H1 (cell line): ENCODE results near the gene RBM27. TPM values are rescaled to one million over a fixed set of nuclear protein-coding genes. Genes with fewer than 3 reads are reported as not detected.

ENCODE experiments used
- CTCF ChIA-PET: fragments of 300-600 bp; sonication (Branson Sonifier 250); formaldehyde crosslinking; loops from one replicate; lab custom pipeline; 2021; ENCODE audit not compliant: partially characterized antibody; lab: Charles Lee
- POLR2A ChIA-PET: fragments of 300-600 bp; sonication (Branson Sonifier 250); formaldehyde crosslinking; loops from one replicate; lab custom pipeline; 2021; ENCODE audit warnings: inconsistent platforms; ENCODE audit not compliant: partially characterized antibody; lab: Charles Lee
- DNase-seq, 2 experiments: peaks; one replicate each; pipeline versions ENCODE4 v3.0.0 to v3.0.0-alpha.2; 2010 to 2022; ENCODE audit warnings: low spot score in 2 of 2, low read depth in 1 of 2, mixed read lengths in 1 of 2
- FAIRE-seq: peaks from 2 replicates; lab custom pipeline; 2011; peaks lifted over from hg19 to GRCh38; lab: Jason Lieb, UNC
- H2AFZ ChIP-seq: 2 replicates; pipeline ENCODE4 v1.8.1; 2012; ENCODE audit warnings: low read length, inconsistent platforms
- H2AK5ac ChIP-seq: 2 replicates; pipeline ENCODE4 v1.6.1; 2013; ENCODE audit warnings: low read depth, low read length
- H2BK120ac ChIP-seq: replicated peaks from 2 replicates; pipeline ENCODE3; 2013; ENCODE audit warnings: low read depth, low read length, inconsistent platforms
- H2BK12ac ChIP-seq: 2 replicates; pipeline ENCODE4 v1.6.1; 2013; ENCODE audit warnings: low read depth, low read length
- H2BK15ac ChIP-seq: 2 replicates; pipeline ENCODE4 v1.6.1; 2013; ENCODE audit warnings: low read length
- H2BK20ac ChIP-seq: 2 replicates; pipeline ENCODE4 v1.6.1; 2013; ENCODE audit warnings: low read length
- H2BK5ac ChIP-seq: 2 replicates; pipeline ENCODE4 v1.6.1; 2013; ENCODE audit warnings: low read depth, low read length
- H3K14ac ChIP-seq: 2 replicates; pipeline ENCODE4 v1.6.1; 2013; ENCODE audit warnings: inconsistent platforms; ENCODE audit not compliant: insufficient read length
- H3K18ac ChIP-seq: 2 replicates; pipeline ENCODE4 v1.6.1; 2013; ENCODE audit warnings: low read length; ENCODE audit errors: extremely low read depth
- H3K23ac ChIP-seq: 2 replicates; pipeline ENCODE4 v1.6.1; 2013; ENCODE audit warnings: inconsistent platforms; ENCODE audit not compliant: insufficient read length
- H3K23me2 ChIP-seq: 2 replicates; pipeline ENCODE4 v1.6.1; 2013; ENCODE audit warnings: low read depth, low read length
- H3K27ac ChIP-seq: 2 replicates; pipeline ENCODE4 v1.6.1; 2011; ENCODE audit warnings: low read depth, low read length, inconsistent platforms
- H3K27me3 ChIP-seq, 4 experiments: replicated peaks in 1 of 4; 1 replicate in 1 of 4; 2 replicates in 3 of 4; pipeline versions ENCODE4 v1.6.1 to v1.8.1; 2011 to 2013; ENCODE audit warnings: low read length in 3 of 4, mild to moderate bottlenecking in 3 of 4, inconsistent platforms in 2 of 4, mixed read lengths in 2 of 4, moderate library complexity in 1 of 4; ENCODE audit not compliant: control insufficient read depth in 3 of 4, insufficient read depth in 3 of 4; ENCODE audit errors: extremely low read depth in 1 of 4
- H3K36me3 ChIP-seq, 4 experiments: 2 replicates each; pipeline versions ENCODE4 v1.6.1 to v1.8.1; 2011 to 2013; ENCODE audit warnings: mild to moderate bottlenecking in 4 of 4, low read length in 3 of 4, moderate library complexity in 2 of 4, control low read depth in 1 of 4, inconsistent platforms in 1 of 4; ENCODE audit not compliant: insufficient read depth in 4 of 4, control insufficient read depth in 2 of 4
- H3K4ac ChIP-seq: replicated peaks from 2 replicates; pipeline ENCODE3; 2013; ENCODE audit warnings: low read length, low read depth, mixed read lengths, inconsistent platforms; ENCODE audit not compliant: insufficient read length
- H3K4me1 ChIP-seq, 4 experiments: replicated peaks in 1 of 4; 1 replicate in 1 of 4; 2 replicates in 3 of 4; pipeline versions ENCODE4 v1.6.1 to v1.8.1; 2011 to 2013; ENCODE audit warnings: low read length in 3 of 4, inconsistent platforms in 2 of 4, mixed read lengths in 1 of 4; ENCODE audit not compliant: insufficient read depth in 4 of 4, control insufficient read depth in 3 of 4
- H3K4me2 ChIP-seq, 2 experiments: 2 replicates each; pipeline versions ENCODE4 v1.6.1 to v1.8.1; 2011 to 2013; ENCODE audit warnings: low read depth in 2 of 2, low read length in 2 of 2, control low read depth in 1 of 2, inconsistent platforms in 1 of 2, mild to moderate bottlenecking in 1 of 2; ENCODE audit not compliant: insufficient read depth in 1 of 2
- H3K4me3 ChIP-seq, 4 experiments: fragments of 200-600, 300-600 bp in 1 of 4; sonication (generic), shearing (Covaris generic), sonication (Bioruptor Twin) in 1 of 4; 2 replicates each; pipeline versions ENCODE4 v1.5.1 to v1.8.1; 2011 to 2016; ENCODE audit warnings: low read length in 4 of 4, low read depth in 3 of 4, control low read depth in 2 of 4, inconsistent platforms in 2 of 4, mild to moderate bottlenecking in 2 of 4, mixed read lengths in 1 of 4, moderate library complexity in 1 of 4; ENCODE audit not compliant: insufficient read depth in 2 of 4; ENCODE audit errors: extremely low read depth in 1 of 4
- H3K56ac ChIP-seq: replicated peaks from 2 replicates; pipeline ENCODE3; 2013; ENCODE audit warnings: low read depth, mild to moderate bottlenecking, mixed read lengths, low read length, inconsistent platforms; ENCODE audit not compliant: insufficient read length
- H3K79me1 ChIP-seq: 2 replicates; pipeline ENCODE4 v1.6.1; 2013; ENCODE audit warnings: low read depth, low read length, control low read depth
- H3K79me2 ChIP-seq, 2 experiments: 2 replicates each; pipeline versions ENCODE4 v1.6.1 to v1.8.1; 2012 to 2013; ENCODE audit warnings: low read length in 2 of 2, mild to moderate bottlenecking in 2 of 2, inconsistent platforms in 1 of 2; ENCODE audit not compliant: insufficient read depth in 2 of 2, control insufficient read depth in 1 of 2
- H3K9ac ChIP-seq, 4 experiments: replicated peaks in 1 of 4; 1 replicate in 1 of 4; 2 replicates in 3 of 4; pipeline versions ENCODE4 v1.6.1 to v1.8.1; 2011 to 2013; ENCODE audit warnings: low read depth in 3 of 4, low read length in 3 of 4, control low read depth in 2 of 4, mild to moderate bottlenecking in 2 of 4, moderate library complexity in 2 of 4, inconsistent platforms in 1 of 4; ENCODE audit errors: extremely low read depth in 1 of 4
- H3K9me3 ChIP-seq, 2 experiments: 2 replicates each; pipeline versions ENCODE4 v1.6.1 to v1.8.1; 2012 to 2013; ENCODE audit warnings: mild to moderate bottlenecking in 2 of 2, moderate library complexity in 2 of 2, control low read depth in 1 of 2, inconsistent platforms in 1 of 2, low read depth in 1 of 2, low read length in 1 of 2, mixed read lengths in 1 of 2; ENCODE audit not compliant: insufficient read depth in 2 of 2
- H4K20me1 ChIP-seq, 2 experiments: replicated peaks in 1 of 2; 2 replicates each; pipeline versions ENCODE3 to v1.8.1; 2011 to 2013; ENCODE audit warnings: inconsistent platforms in 2 of 2, low read length in 2 of 2, mild to moderate bottlenecking in 1 of 2; ENCODE audit not compliant: insufficient read depth in 2 of 2, control insufficient read depth in 1 of 2
- H4K5ac ChIP-seq: 2 replicates; pipeline ENCODE4 v1.6.1; 2013; ENCODE audit warnings: low read length, low read depth, mixed read lengths, inconsistent platforms; ENCODE audit not compliant: insufficient read length
- H4K8ac ChIP-seq: 2 replicates; pipeline ENCODE4 v1.8.0; 2013; ENCODE audit warnings: mild to moderate bottlenecking, moderate library complexity, low read length, inconsistent platforms; ENCODE audit not compliant: insufficient read depth; ENCODE audit errors: extremely low read depth
- H4K91ac ChIP-seq: replicated peaks from 2 replicates; pipeline ENCODE3; 2013; ENCODE audit warnings: low read length, mixed read lengths, inconsistent platforms; ENCODE audit not compliant: insufficient read length
- EZH2 ChIP-seq: fragments of 200-600 bp; sonication (generic); IDR thresholded peaks from 2 replicates; pipeline ENCODE4 v1.7.1; 2012; ENCODE audit warnings: low read depth, mild to moderate bottlenecking, moderate library complexity, low read length, inconsistent platforms; ENCODE audit not compliant: severe bottlenecking
- HDAC2 ChIP-seq, 2 experiments: fragments of 300-600 bp in 1 of 2; sonication (generic) in 1 of 2; IDR thresholded peaks; 2 replicates each; pipeline ENCODE4 v1.6.1; 2011 to 2012; ENCODE audit warnings: low read depth in 2 of 2, low read length in 2 of 2, mild to moderate bottlenecking in 2 of 2, moderate library complexity in 2 of 2, borderline replicate concordance in 1 of 2, inconsistent platforms in 1 of 2
- NANOG ChIP-seq: IDR thresholded peaks from 2 replicates; pipeline ENCODE4 v1.6.1; 2011; ENCODE audit warnings: low read length, low read depth, mild to moderate bottlenecking, inconsistent platforms; ENCODE audit not compliant: insufficient read depth, poor library complexity, severe bottlenecking
- RAD21 ChIP-seq, 2 experiments: IDR thresholded peaks in 1 of 2; conservative IDR thresholded peaks in 1 of 2; 2 replicates each; pipeline ENCODE4 v1.6.1; 2011; ENCODE audit warnings: low read depth in 2 of 2, low read length in 2 of 2, improper control_type of control experiment in 1 of 2, inconsistent platforms in 1 of 2, mild to moderate bottlenecking in 1 of 2, moderate library complexity in 1 of 2
- SRF ChIP-seq: IDR thresholded peaks from 2 replicates; pipeline ENCODE4 v1.6.1; 2011; ENCODE audit warnings: mild to moderate bottlenecking, low read depth, low read length, moderate library complexity
- TAF1 ChIP-seq: IDR thresholded peaks from 2 replicates; pipeline ENCODE4 v1.6.1; 2011; ENCODE audit warnings: mild to moderate bottlenecking, low read depth, low read length
- TBP ChIP-seq: IDR thresholded peaks from 2 replicates; pipeline ENCODE4 v1.6.1; 2011; ENCODE audit warnings: low read depth, low read length, improper control_type of control experiment
- WGBS, 2 experiments: shearing (Covaris generic) in 1 of 2; methylation state at CpG; one replicate each; pipeline versions ENCODE4 v1.1.6 to v1.1.7; 2013 to 2015; ENCODE audit warnings: low lambda C conversion rate in 2 of 2, mixed read lengths in 2 of 2, inconsistent platforms in 1 of 2, low coverage in 1 of 2, missing lambda C conversion rate in 1 of 2; ENCODE audit not compliant: insufficient replicate concordance in 2 of 2, insufficient coverage in 1 of 2, insufficient read length in 1 of 2; ENCODE audit errors: extremely low coverage in 1 of 2, missing lambda C conversion rate in 1 of 2; 5-methylcytosine and 5-hydroxymethylcytosine counted together
- polyA plus RNA-seq, 7 experiments: library from polyadenylated mRNA; depleted of rRNA in 3 of 7; stranded (reverse) in 5 of 7; unstranded in 2 of 7; fragments of >200 nt in 5 of 7; fragments of 200-250 nt in 2 of 7; gene quantifications; 1 replicate in 5 of 7; 2 replicates in 1 of 7; 4 replicates in 1 of 7; pipeline versions ENCODE4 v1.2.1 to v1.2.3, GENCODE V29; 2011 to 2013; ENCODE audit warnings: missing spikeins in 2 of 7, mixed read lengths in 2 of 7
- total RNA-seq: library from RNA; stranded (reverse); fragmentation: NEBNext Ultra II Directional; extraction: Animal tissue kit (Norgen Biotek cat#: 25700); gene quantifications from 2 replicates; pipeline ENCODE4 v1.2.1, GENCODE V29; 2021
- TF ChIP-seq, protein P1 (sequence below): IDR thresholded peaks from 2 replicates; pipeline ENCODE4 v1.6.1; 2012; ENCODE audit warnings: inconsistent platforms
- TF ChIP-seq, protein P2 (sequence below): IDR thresholded peaks from 2 replicates; pipeline ENCODE4 v1.6.1; 2011; ENCODE audit warnings: low read depth, mild to moderate bottlenecking, low read length; ENCODE audit not compliant: insufficient read depth

Gene RBM27
- total and polyA plus RNA-seq, 2 of the 8 experiments (the other 6 are each of a cell fraction or from before 2014, with no cell fraction given), result 13.1 to 42.9 TPM

DNA sequence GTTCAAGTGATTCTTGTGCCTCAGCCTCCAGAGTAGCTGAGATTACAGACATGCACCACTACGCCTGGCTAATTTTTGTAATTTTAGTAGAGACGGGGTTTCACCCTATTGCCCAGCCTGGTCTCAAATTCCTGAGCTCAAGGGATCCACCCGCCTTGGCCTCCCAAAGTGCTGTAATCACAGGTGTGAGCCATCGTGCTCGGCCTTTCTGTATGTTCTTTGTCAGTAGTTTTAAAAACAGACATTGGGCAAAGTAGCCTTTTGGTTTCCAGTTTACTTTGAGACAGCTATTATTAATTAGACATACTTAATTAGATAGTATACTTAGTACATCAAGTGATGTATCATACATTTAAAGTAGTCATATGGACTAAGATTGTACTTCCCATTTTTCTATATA is 45.2 kb downstream of the RBM27 start:
- Histone ChIP-seq H3K27ac (no peak overlapping the region), H3K36me3 (peaks cover 3 to 19% (median 11%) of the 10 kb centered on the region in 4 experiments; a peak in 5 of 8 replicates), H3K18ac (no peak overlapping the region), H3K23me2 (no peaks in the 10 kb centered on the region), H2BK12ac (no peak overlapping the region), H4K91ac (no peak overlapping the region), H3K79me2 (peaks cover 0 to 3% of the 10 kb centered on the region in 2 experiments; a peak in 1 of 4 replicates), H3K9me3 (no peaks in the 10 kb centered on the region), H2AK5ac (no peak overlapping the region), H3K14ac (no peak overlapping the region), H3K79me1 (no peaks in the 10 kb centered on the region), H2BK15ac (no peak overlapping the region), H3K27me3 (no peaks in the 10 kb centered on the region), H4K20me1 (peaks cover 0 to 3% of the 10 kb centered on the region in 2 experiments), H3K9ac (no peak overlapping the region), H3K23ac (no peak overlapping the region), H2BK5ac (no peak overlapping the region), H4K8ac (no peak overlapping the region), H2BK20ac (no peak overlapping the region), H3K4ac (no peak overlapping the region), H3K4me2 (no peak overlapping the region), H3K56ac (no peak overlapping the region), H3K4me1 (no peaks in the 10 kb centered on the region), H2BK120ac (no peak overlapping the region), H3K4me3 (no peak overlapping the region), H4K5ac (no peak overlapping the region), H2AFZ (no peak overlapping the region)
- CTCF ChIA-PET, result no interaction called here
- FAIRE-seq (no peak), DNase-seq (no peak)
- POLR2A ChIA-PET, result interaction anchor here (0.6 to 1.4 kb wide), 3 partner anchors 13 to 88 kb away, joined by 3 to 4 read pairs (median 3); no protein-coding TSS in a partner anchor
- WGBS, 2 experiments, result 88% methylated on average over 5 of the region's 5 CpGs; no CpG with 5 or more reads in 1 of the 2 experiments
- TF ChIP-seq, protein P1, sequence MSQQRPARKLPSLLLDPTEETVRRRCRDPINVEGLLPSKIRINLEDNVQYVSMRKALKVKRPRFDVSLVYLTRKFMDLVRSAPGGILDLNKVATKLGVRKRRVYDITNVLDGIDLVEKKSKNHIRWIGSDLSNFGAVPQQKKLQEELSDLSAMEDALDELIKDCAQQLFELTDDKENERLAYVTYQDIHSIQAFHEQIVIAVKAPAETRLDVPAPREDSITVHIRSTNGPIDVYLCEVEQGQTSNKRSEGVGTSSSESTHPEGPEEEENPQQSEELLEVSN, result no peak
- TF ChIP-seq RAD21 (IDR thresholded peaks at IDR 0.05 in 1 of 2, conservative IDR thresholded peaks at IDR 0.05 in 1 of 2; ENCODE audit: low read depth in 2 of 2, low read length in 2 of 2), result no peak
- no peak for TF ChIP-seq TAF1
- TF ChIP-seq NANOG, result no peak
- no peak for TF ChIP-seq HDAC2 (IDR thresholded peaks at IDR 0.05; ENCODE audit: borderline replicate concordance in 1 of 2, low read depth in 2 of 2, low read length in 2 of 2)
- no peak for TF ChIP-seq EZH2
- TF ChIP-seq SRF, result no peak
- TF ChIP-seq, protein P2, sequence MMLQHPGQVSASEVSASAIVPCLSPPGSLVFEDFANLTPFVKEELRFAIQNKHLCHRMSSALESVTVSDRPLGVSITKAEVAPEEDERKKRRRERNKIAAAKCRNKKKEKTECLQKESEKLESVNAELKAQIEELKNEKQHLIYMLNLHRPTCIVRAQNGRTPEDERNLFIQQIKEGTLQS, result no peak
- no peak for TF ChIP-seq TBP
